ENCODE results near the gene NPRL2. TPM values are rescaled to one million over a fixed set of nuclear protein-coding genes. Genes with fewer than 3 reads are reported as not detected.

NPRL2 gene
- total RNA-seq, 1 experiment from 2014 or later = 20.6 TPM

DNA sequence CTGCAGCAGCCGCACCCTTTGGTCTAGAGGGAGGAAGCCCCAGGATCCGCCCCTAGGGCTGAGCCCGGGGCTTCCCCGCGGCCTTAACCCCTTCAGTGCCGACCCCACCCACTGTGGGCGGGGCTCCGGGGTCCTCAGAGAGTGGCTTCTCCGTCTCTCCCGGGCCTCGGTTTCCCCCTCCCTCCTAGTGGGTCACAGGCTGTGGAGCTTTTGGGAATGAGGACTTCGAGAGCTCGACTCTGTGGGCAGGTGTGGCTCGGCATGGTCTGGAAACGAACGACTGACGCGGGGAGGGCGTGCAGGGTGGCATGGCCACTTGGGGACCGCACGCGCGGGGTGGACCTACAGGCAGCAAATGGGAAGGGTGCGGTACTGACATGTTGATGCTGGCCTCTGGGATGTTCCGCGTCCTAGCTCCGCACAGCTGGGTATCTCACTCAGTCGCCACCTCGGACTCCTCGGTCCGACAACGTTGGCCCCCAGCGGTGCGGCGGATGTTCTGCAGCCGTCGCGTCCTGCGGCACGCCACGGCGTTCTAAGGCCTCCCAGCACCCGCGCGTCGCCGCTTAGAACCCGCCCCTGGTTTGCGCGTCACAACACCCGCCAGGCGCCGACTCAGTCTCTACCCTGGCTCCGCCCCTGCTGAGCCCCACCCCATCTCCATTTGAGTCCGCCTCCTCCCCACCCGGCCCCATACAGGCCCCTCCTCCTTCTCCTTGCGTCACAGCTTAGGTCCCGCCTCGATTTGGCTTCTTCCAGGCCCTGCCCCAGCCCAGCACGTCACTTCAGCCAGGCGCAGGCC, 51.5 kb downstream of the NPRL2 start, which contains the start of the genes HYAL3 and NAA80:
Gene HYAL3 (minus strand): TSS at position 570 of the 802 bp plus-strand sequence. CDS start 3,803 bp downstream, outside the sequence.
Gene NAA80 (minus strand): TSS at position 570 of the 802 bp plus-strand sequence. CDS start 1,942 bp downstream, outside the sequence.
- Mint-ChIP-seq H3K36me3 (no peaks in the 10 kb centered on the region), H3K4me3 (peak within 1 kb of the TSS; percentile 97), H3K4me1 (peaks cover 22% of the 10 kb centered on the region), H3K9me3 (no peaks in the 10 kb centered on the region), H3K27ac (peak within 1 kb of the TSS; percentile 98), H3K27me3 (ENCODE audit: low read depth) (no peaks in the 10 kb centered on the region; the same call in 1 of the 2 replicates)
- DNase-seq (ENCODE audit: low spot score) (peak; percentile 100), ATAC-seq (peak; percentile 88)
- ChIA-PET CTCF (interaction anchor here (0.6 to 5.9 kb wide), 21 partner anchors 15 to 313 kb away, joined by 3 to 95 read pairs (median 4); partner anchors contain the start of genes CISH and HYAL2), POLR2A (interaction anchor here (0.5 to 1.4 kb wide), 8 partner anchors 17 to 265 kb away, joined by 3 to 8 read pairs (median 4); partner anchors contain the start of genes CYB561D2, HYAL2 and NPRL2)
- TF ChIP-seq ERG (CRISPR knock-in tag; IDR thresholded peaks at IDR 0.05) (0 out of 2 replicates have a peak, but pooled peaks have one; percentile 19), HMGA2 (CRISPR knock-in tag; IDR thresholded peaks at IDR 0.05) (no peak), ZNF416 (CRISPR knock-in tag; IDR thresholded peaks at IDR 0.05) (peak; percentile 73; the same call in 1 of the 2 replicates), RORB (CRISPR knock-in tag; IDR thresholded peaks at IDR 0.05) (no peak), RELA (CRISPR knock-in tag; IDR thresholded peaks at IDR 0.05; ENCODE audit: borderline replicate concordance) (no peak; the same call in 1 of the 2 replicates), ESRRA (CRISPR knock-in tag; IDR thresholded peaks at IDR 0.05; ENCODE audit: borderline replicate concordance) (peak; percentile 72; the same call in 1 of the 2 replicates), GTF2I (CRISPR knock-in tag; conservative IDR thresholded peaks at IDR 0.05) (no peak), GABPB1 (CRISPR knock-in tag; IDR thresholded peaks at IDR 0.05) (0 out of 2 replicates have a peak, but pooled peaks have one; percentile 35), ZNF263 (CRISPR knock-in tag; IDR thresholded peaks at IDR 0.05; ENCODE audit: low read depth) (no peak), NFYB (CRISPR knock-in tag; conservative IDR thresholded peaks at IDR 0.05; ENCODE audit: low read depth) (0 out of 2 replicates have a peak, but pooled peaks have one; percentile 33), ZNF423 (CRISPR knock-in tag; IDR thresholded peaks at IDR 0.05) (peak; percentile 58), FOXP1 (CRISPR knock-in tag; IDR thresholded peaks at IDR 0.05; ENCODE audit: borderline replicate concordance) (peak; percentile 78), TEAD1 (CRISPR knock-in tag; IDR thresholded peaks at IDR 0.05) (0 out of 2 replicates have a peak, but pooled peaks have one; percentile 34), MAX (CRISPR knock-in tag; IDR thresholded peaks at IDR 0.05) (peak; percentile 34; the same call in 1 of the 2 replicates), ETV6 (CRISPR knock-in tag; IDR thresholded peaks at IDR 0.05) (peak; percentile 65; the same call in 1 of the 2 replicates), TEAD4 (CRISPR knock-in tag; IDR thresholded peaks at IDR 0.05) (no peak), SP1 (CRISPR knock-in tag; conservative IDR thresholded peaks at IDR 0.05) (peak; percentile 64; the same call in 1 of the 2 replicates), FOXK1 (CRISPR knock-in tag; IDR thresholded peaks at IDR 0.05) (peak; percentile 81)
- TF ChIP-seq, protein P1, sequence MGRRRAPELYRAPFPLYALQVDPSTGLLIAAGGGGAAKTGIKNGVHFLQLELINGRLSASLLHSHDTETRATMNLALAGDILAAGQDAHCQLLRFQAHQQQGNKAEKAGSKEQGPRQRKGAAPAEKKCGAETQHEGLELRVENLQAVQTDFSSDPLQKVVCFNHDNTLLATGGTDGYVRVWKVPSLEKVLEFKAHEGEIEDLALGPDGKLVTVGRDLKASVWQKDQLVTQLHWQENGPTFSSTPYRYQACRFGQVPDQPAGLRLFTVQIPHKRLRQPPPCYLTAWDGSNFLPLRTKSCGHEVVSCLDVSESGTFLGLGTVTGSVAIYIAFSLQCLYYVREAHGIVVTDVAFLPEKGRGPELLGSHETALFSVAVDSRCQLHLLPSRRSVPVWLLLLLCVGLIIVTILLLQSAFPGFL (CRISPR knock-in tag; IDR thresholded peaks at IDR 0.05; ENCODE audit: borderline replicate concordance) = 0 out of 2 replicates have a peak, but pooled peaks have one; percentile 38
- TF ChIP-seq, protein P2, sequence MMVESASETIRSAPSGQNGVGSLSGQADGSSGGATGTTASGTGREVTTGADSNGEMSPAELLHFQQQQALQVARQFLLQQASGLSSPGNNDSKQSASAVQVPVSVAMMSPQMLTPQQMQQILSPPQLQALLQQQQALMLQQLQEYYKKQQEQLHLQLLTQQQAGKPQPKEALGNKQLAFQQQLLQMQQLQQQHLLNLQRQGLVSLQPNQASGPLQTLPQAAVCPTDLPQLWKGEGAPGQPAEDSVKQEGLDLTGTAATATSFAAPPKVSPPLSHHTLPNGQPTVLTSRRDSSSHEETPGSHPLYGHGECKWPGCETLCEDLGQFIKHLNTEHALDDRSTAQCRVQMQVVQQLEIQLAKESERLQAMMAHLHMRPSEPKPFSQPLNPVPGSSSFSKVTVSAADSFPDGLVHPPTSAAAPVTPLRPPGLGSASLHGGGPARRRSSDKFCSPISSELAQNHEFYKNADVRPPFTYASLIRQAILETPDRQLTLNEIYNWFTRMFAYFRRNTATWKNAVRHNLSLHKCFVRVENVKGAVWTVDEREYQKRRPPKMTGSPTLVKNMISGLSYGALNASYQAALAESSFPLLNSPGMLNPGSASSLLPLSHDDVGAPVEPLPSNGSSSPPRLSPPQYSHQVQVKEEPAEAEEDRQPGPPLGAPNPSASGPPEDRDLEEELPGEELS (CRISPR knock-in tag; IDR thresholded peaks at IDR 0.05) = 0 out of 2 replicates have a peak, but pooled peaks have one; percentile 62
- TF ChIP-seq, protein P3, sequence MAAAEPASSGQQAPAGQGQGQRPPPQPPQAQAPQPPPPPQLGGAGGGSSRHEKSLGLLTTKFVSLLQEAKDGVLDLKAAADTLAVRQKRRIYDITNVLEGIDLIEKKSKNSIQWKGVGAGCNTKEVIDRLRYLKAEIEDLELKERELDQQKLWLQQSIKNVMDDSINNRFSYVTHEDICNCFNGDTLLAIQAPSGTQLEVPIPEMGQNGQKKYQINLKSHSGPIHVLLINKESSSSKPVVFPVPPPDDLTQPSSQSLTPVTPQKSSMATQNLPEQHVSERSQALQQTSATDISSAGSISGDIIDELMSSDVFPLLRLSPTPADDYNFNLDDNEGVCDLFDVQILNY (CRISPR knock-in tag; IDR thresholded peaks at IDR 0.05) = 0 out of 2 replicates have a peak, but pooled peaks have one; percentile 20
- TF ChIP-seq, protein P4, sequence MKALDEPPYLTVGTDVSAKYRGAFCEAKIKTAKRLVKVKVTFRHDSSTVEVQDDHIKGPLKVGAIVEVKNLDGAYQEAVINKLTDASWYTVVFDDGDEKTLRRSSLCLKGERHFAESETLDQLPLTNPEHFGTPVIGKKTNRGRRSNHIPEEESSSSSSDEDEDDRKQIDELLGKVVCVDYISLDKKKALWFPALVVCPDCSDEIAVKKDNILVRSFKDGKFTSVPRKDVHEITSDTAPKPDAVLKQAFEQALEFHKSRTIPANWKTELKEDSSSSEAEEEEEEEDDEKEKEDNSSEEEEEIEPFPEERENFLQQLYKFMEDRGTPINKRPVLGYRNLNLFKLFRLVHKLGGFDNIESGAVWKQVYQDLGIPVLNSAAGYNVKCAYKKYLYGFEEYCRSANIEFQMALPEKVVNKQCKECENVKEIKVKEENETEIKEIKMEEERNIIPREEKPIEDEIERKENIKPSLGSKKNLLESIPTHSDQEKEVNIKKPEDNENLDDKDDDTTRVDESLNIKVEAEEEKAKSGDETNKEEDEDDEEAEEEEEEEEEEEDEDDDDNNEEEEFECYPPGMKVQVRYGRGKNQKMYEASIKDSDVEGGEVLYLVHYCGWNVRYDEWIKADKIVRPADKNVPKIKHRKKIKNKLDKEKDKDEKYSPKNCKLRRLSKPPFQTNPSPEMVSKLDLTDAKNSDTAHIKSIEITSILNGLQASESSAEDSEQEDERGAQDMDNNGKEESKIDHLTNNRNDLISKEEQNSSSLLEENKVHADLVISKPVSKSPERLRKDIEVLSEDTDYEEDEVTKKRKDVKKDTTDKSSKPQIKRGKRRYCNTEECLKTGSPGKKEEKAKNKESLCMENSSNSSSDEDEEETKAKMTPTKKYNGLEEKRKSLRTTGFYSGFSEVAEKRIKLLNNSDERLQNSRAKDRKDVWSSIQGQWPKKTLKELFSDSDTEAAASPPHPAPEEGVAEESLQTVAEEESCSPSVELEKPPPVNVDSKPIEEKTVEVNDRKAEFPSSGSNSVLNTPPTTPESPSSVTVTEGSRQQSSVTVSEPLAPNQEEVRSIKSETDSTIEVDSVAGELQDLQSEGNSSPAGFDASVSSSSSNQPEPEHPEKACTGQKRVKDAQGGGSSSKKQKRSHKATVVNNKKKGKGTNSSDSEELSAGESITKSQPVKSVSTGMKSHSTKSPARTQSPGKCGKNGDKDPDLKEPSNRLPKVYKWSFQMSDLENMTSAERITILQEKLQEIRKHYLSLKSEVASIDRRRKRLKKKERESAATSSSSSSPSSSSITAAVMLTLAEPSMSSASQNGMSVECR (CRISPR knock-in tag; IDR thresholded peaks at IDR 0.05; ENCODE audit: borderline replicate concordance) = peak; percentile 30; the same call in 1 of the 2 replicates

Data from WTC11 (cell line).